Upper lobe of left lung (tissue), 6 donors: Measurements from ENCODE around the gene IFT43. TPM values are rescaled to one million over a fixed set of nuclear protein-coding genes. Genes with fewer than 3 reads are reported as not detected.
A peak's percentile ranks its signal among the peaks of the same experiment; 100 is the strongest.

Source experiments
- ATAC-seq, 2 donors: fragments of 200-7000 bp; cut with Tn5 transposase; one replicate each; pipeline ENCODE4 v1.9.1; 2022; ENCODE audit warnings: mild to moderate bottlenecking in 2 of 2, moderate library complexity in 2 of 2; ENCODE audit not compliant: low FRiP score in 2 of 2
- DNase-seq, 2 donors: peaks; one replicate each; pipeline ENCODE4 v3.0.0-alpha.2; 2019 to 2020
- H3K27ac ChIP-seq, 4 donors: fragments of 200-600 bp; sonication (generic); one replicate each; pipeline ENCODE4 v1.5.1; 2016 to 2019
- H3K27me3 ChIP-seq, 4 donors: fragments of 200-600 bp; sonication (generic); one replicate each; pipeline ENCODE4 v1.5.1; 2017 to 2019
- H3K36me3 ChIP-seq, 4 donors: fragments of 200-600 bp; sonication (generic); one replicate each; pipeline ENCODE4 v1.5.1; 2016 to 2019
- H3K4me1 ChIP-seq, 4 donors: fragments of 200-600 bp; sonication (generic); one replicate each; pipeline ENCODE4 v1.5.1; 2018 to 2019
- H3K4me3 ChIP-seq, 4 donors: fragments of 200-600 bp; sonication (generic); one replicate each; pipeline ENCODE4 v1.5.1; 2017 to 2019; ENCODE audit warnings: mild to moderate bottlenecking in 2 of 4, moderate library complexity in 1 of 4
- H3K9me3 ChIP-seq, 4 donors: fragments of 200-600 bp; sonication (generic); one replicate each; pipeline ENCODE4 v1.5.1; 2018 to 2019
- EP300 ChIP-seq, 4 donors: sonication (generic); formaldehyde crosslinking; IDR thresholded peaks; one replicate each; pipeline ENCODE4 v1.5.1; 2017; ENCODE audit warnings: antibody characterized with exemption in 4 of 4, control low read depth in 2 of 4
- POLR2A ChIP-seq, 4 donors: fragments of 450-650 bp; IDR thresholded peaks; one replicate each; pipeline ENCODE4 v1.5.1; 2016 to 2017; ENCODE audit warnings: antibody characterized with exemption in 4 of 4, mild to moderate bottlenecking in 2 of 4
- POLR2AphosphoS5 ChIP-seq, 2 donors: sonication (generic); formaldehyde crosslinking; IDR thresholded peaks; one replicate each; pipeline ENCODE4 v1.5.1; 2017; ENCODE audit warnings: antibody characterized with exemption in 2 of 2
- WGBS, 2 donors: methylation state at CpG; one replicate each; pipeline ENCODE4 v1.1.5; 2017 to 2018; 5-methylcytosine and 5-hydroxymethylcytosine counted together
- total RNA-seq, 6 donors: library from RNA; depleted of rRNA in 4 of 6; stranded (reverse); fragments of >200 nt in 4 of 6; gene quantifications; one replicate each; pipeline versions ENCODE4 v1.1.0 to v1.2.1, GENCODE V29; 2016 to 2021
- TF ChIP-seq, protein P1 (sequence below), 6 experiments: fragments of 450-650 bp in 4 of 6; fragments of 200-600 bp in 2 of 6; sonication (generic) in 2 of 6; IDR thresholded peaks; one replicate each; pipeline ENCODE4 v1.5.1; 2016 to 2019; ENCODE audit warnings: antibody characterized with exemption in 6 of 6
- donor health status: DM: no; HTN: no; CAD: no; lungs with moderate emphysema.
- donor health status: DM: no; HTN: yes; CAD: no; lungs with severe emphysema.

The IFT43 gene
- total RNA-seq, 6 donors from 2014 or later: 16.0 to 44.4 (median 34.9) TPM

GRCh38 chr14:76050250-76050649, 64.7 kb downstream of the IFT43 start:
- Histone ChIP-seq H3K4me3 (no peak overlapping the region), H3K9me3 (no peaks in the 10 kb centered on the region), H3K27me3 (no peaks in the 10 kb centered on the region), H3K4me1 (no peaks in the 10 kb centered on the region), H3K27ac (no peak overlapping the region), H3K36me3 (no peaks in the 10 kb centered on the region)
- TF ChIP-seq EP300 (IDR thresholded peaks at IDR 0.05) (no peak), POLR2A (IDR thresholded peaks at IDR 0.05) (no peak), POLR2AphosphoS5 (IDR thresholded peaks at IDR 0.05) (no peak)
- TF ChIP-seq, protein P1, sequence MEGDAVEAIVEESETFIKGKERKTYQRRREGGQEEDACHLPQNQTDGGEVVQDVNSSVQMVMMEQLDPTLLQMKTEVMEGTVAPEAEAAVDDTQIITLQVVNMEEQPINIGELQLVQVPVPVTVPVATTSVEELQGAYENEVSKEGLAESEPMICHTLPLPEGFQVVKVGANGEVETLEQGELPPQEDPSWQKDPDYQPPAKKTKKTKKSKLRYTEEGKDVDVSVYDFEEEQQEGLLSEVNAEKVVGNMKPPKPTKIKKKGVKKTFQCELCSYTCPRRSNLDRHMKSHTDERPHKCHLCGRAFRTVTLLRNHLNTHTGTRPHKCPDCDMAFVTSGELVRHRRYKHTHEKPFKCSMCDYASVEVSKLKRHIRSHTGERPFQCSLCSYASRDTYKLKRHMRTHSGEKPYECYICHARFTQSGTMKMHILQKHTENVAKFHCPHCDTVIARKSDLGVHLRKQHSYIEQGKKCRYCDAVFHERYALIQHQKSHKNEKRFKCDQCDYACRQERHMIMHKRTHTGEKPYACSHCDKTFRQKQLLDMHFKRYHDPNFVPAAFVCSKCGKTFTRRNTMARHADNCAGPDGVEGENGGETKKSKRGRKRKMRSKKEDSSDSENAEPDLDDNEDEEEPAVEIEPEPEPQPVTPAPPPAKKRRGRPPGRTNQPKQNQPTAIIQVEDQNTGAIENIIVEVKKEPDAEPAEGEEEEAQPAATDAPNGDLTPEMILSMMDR (IDR thresholded peaks at IDR 0.05): no peak
- DNase-seq: no peak
- ATAC-seq: no peak
- 88 to 91% methylated on average over 4 of the region's 4 CpGs for WGBS, 2 donors

DNA sequence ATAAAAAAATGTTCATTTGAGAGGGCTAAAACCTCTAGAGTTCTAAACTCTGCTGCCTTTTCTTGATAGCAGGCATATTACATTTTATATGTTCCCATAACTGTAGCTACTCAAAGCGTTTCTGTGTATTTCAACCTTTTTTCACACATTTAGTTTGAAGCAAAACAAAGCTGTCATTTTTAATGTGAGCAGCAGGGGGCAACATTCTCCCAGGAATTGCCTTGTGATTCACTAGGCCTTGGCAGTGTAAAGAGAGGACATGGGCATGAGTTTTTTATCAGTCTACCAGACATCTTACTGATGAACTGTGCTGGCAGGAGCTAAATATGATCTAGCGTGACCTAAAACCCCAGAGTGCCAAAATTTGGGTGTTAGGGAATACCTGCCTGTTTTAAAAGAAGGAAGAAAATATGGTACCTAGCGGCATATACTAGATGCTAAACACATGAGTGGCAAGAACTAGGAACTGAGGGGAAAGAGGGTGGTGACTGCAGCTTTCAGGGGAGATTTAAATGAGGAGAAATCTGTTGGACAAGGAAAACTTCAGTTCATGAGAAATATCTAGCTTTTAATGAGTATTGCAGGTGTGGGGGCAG, 65.3 kb downstream of the IFT43 start:
- DNase-seq (no peak), ATAC-seq (peak in 1 of 2 donors; percentile 73)
- 54 to 60% methylated on average over 3 of the region's 3 CpGs for WGBS, 2 donors
- H3K36me3 ChIP-seq: no peaks in the 10 kb centered on the region
- TF ChIP-seq POLR2A (IDR thresholded peaks at IDR 0.05) (no peak), POLR2AphosphoS5 (IDR thresholded peaks at IDR 0.05) (no peak), EP300 (IDR thresholded peaks at IDR 0.05) (no peak)
- TF ChIP-seq, protein P1 (IDR thresholded peaks at IDR 0.05): peak; percentile 57 to 85 (median 78)
- H3K4me3 ChIP-seq: no peak overlapping the region
- H3K27ac ChIP-seq: no peak overlapping the region
- no peaks in the 10 kb centered on the region for H3K9me3 ChIP-seq
- no peaks in the 10 kb centered on the region for H3K4me1 ChIP-seq
- H3K27me3 ChIP-seq: no peaks in the 10 kb centered on the region

DNA sequence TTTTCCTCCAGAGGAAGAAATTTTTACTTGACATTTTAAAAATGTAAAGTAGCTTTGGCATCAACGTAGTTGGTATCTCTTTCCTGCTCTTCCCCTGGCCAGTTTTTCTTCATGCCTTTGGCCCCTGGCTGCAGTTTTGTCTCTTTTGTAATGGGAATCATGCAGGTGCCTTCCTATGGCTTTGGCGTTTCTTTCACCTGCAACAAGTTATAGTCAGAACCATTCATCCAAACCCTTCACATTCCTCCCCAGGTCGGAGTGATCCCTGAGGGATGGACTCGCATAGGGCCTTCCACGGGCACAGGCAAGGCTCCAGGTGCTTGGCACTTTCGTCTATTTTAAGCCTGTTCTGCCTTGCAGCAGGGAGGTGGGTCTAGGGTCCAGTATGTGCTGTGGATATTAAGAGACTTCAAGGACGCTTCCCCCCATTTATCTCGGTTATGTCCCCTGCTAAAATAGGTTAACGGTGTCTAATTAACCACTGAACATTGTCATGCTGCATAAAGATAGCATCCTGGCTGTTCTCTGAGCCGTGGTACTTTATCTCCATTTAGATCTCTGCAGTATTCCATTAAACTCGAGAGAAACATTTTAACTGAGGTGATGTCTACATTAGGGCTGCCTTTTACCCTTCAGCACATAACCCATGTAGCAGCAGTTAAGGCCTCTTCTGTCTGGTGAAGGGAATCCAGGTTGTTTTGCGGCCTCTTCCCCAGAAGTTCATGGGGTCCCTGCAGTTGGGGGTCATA, 66.3 kb downstream of the IFT43 start:
- H3K36me3 ChIP-seq: no peaks in the 10 kb centered on the region
- no peaks in the 10 kb centered on the region for H3K9me3 ChIP-seq
- H3K27ac ChIP-seq: no peak overlapping the region
- ATAC-seq (no peak), DNase-seq (no peak)
- no peaks in the 10 kb centered on the region for H3K27me3 ChIP-seq
- H3K4me3 ChIP-seq: no peak overlapping the region
- TF ChIP-seq, protein P1 (IDR thresholded peaks at IDR 0.05): no peak
- no peak for TF ChIP-seq POLR2A (IDR thresholded peaks at IDR 0.05)
- no peak for TF ChIP-seq EP300 (IDR thresholded peaks at IDR 0.05)
- no peak for TF ChIP-seq POLR2AphosphoS5 (IDR thresholded peaks at IDR 0.05)
- no peaks in the 10 kb centered on the region for H3K4me1 ChIP-seq
- WGBS, 2 donors: 90 to 94% methylated on average over 12 of the region's 12 CpGs

DNA sequence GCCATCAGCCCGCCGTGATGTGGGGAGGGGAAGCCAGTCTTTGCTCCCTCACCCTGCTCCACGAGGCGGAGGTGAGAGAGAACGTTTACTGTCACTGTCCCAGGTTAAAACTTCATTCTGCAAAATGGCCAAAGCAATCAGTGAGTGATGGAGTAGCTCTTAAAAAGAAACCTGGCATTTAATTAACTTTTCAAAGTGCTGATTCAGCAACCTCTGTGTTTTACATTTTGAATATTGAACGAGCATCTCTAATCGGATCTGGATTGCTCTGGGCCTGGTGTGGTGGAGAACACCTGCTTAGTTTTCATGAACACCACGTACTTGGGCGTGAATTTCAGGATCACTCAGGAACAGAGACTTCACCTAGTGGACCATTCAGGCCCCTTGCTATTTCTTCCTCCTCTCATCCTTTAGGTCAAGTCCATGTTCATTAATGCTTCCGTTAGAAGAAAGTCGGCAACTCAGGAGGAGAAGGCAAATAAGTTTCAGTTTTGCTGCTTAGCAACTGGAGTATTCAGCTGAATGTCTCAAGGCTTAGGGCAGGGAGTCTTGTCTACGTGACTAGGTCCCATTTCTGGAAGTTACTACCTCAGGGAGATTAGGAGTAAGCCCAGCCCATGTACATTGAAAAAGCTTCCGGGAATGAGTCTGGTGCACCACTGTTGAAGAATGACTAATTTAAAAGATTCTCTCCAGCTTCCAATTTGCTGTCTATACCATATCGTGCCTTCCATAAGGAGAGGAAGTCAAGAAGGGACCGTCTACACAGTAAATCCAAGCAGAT, 68.2 kb downstream of the IFT43 start:
- H3K36me3 ChIP-seq: peaks cover 0 to 4% (median 0%) of the 10 kb centered on the region in 4 donors
- no peak overlapping the region for H3K4me3 ChIP-seq
- no peaks in the 10 kb centered on the region for H3K9me3 ChIP-seq
- no peaks in the 10 kb centered on the region for H3K27me3 ChIP-seq
- H3K4me1 ChIP-seq: no peaks in the 10 kb centered on the region
- no peak for DNase-seq
- 83 to 87% methylated on average over 14 to 15 of the region's 15 CpGs for WGBS, 2 donors
- TF ChIP-seq EP300 (IDR thresholded peaks at IDR 0.05): no peak
- no peak for TF ChIP-seq POLR2A (IDR thresholded peaks at IDR 0.05)
- TF ChIP-seq POLR2AphosphoS5 (IDR thresholded peaks at IDR 0.05): no peak
- TF ChIP-seq, protein P1 (IDR thresholded peaks at IDR 0.05): no peak
- no peak overlapping the region for H3K27ac ChIP-seq
- ATAC-seq: no peak
